Endothelial cell of umbilical vein (primary cell): Measurements from ENCODE around the gene LGALS4. TPM values are rescaled to one million over a fixed set of nuclear protein-coding genes. Genes with fewer than 3 reads are reported as not detected.

Experiments used
- BruUV-seq: library from RNA; stranded (reverse); fragments of 400-500 nt; replicated peaks from 2 replicates; lab custom pipeline; 2021; lab: Mats Ljungman, UMichigan
- CTCF ChIA-PET: fragments of 300-600, 350-600 bp; sonication (Branson Sonifier 250); formaldehyde crosslinking; loops from one replicate; lab custom pipeline; 2021; ENCODE audit warnings: antibody characterized with exemption, inconsistent platforms; lab: Charles Lee
- POLR2A ChIA-PET: fragments of 300-600, 350-600 bp; sonication (Branson Sonifier 250); formaldehyde crosslinking; loops from one replicate; lab custom pipeline; 2021; ENCODE audit warnings: antibody characterized with exemption, inconsistent platforms; lab: Charles Lee
- DNase-seq: peaks from one replicate; pipeline ENCODE4 v3.0.0-alpha.2; 2011; ENCODE audit warnings: low read depth, low spot score
- FAIRE-seq: peaks from 2 replicates; lab custom pipeline; 2011; peaks lifted over from hg19 to GRCh38; lab: Jason Lieb, UNC
- H2AFZ ChIP-seq: 2 replicates; pipeline ENCODE4 v1.6.0; 2012; ENCODE audit warnings: low read depth, low read length, control low read depth, inconsistent platforms
- H3K27ac ChIP-seq: 2 replicates; pipeline ENCODE4 v1.5.1; 2011; ENCODE audit warnings: low read depth, mild to moderate bottlenecking, control low read depth, low read length, moderate library complexity; ENCODE audit not compliant: insufficient read depth
- H3K27me3 ChIP-seq, 2 experiments: 2 replicates each; pipeline versions ENCODE4 v1.6.0 to v1.6.1; 2011; ENCODE audit warnings: low read length in 2 of 2, mixed read lengths in 1 of 2; ENCODE audit not compliant: control insufficient read depth in 2 of 2, insufficient read depth in 2 of 2
- H3K36me3 ChIP-seq, 2 experiments: 2 replicates in 1 of 2; 3 replicates in 1 of 2; pipeline ENCODE4 v1.5.1; 2011; ENCODE audit warnings: low read length in 2 of 2, mild to moderate bottlenecking in 1 of 2, moderate library complexity in 1 of 2; ENCODE audit not compliant: control insufficient read depth in 2 of 2, insufficient read depth in 2 of 2; ENCODE audit errors: extremely low read depth in 1 of 2
- H3K4me1 ChIP-seq: 3 replicates; pipeline ENCODE4 v1.5.1; 2011; ENCODE audit warnings: mild to moderate bottlenecking, low read length; ENCODE audit not compliant: control insufficient read depth, insufficient read depth; ENCODE audit errors: extremely low read depth
- H3K4me2 ChIP-seq: 2 replicates; pipeline ENCODE4 v1.6.1; 2011; ENCODE audit warnings: low read length, control low read depth, mixed read lengths; ENCODE audit not compliant: insufficient read depth
- H3K4me3 ChIP-seq, 3 experiments: fragments of 200-600 bp in 1 of 3; sonication (generic), shearing (Covaris generic) in 1 of 3; replicated peaks in 1 of 3; 2 replicates each; pipeline ENCODE4 v1.5.1; 2011 to 2016; ENCODE audit warnings: control low read depth in 3 of 3, low read length in 3 of 3, mild to moderate bottlenecking in 2 of 3, inconsistent platforms in 1 of 3, low read depth in 1 of 3, moderate library complexity in 1 of 3; ENCODE audit not compliant: insufficient read depth in 1 of 3
- H3K79me2 ChIP-seq: 2 replicates; pipeline ENCODE4 v1.6.0; 2012; ENCODE audit warnings: low read length, inconsistent platforms; ENCODE audit not compliant: control insufficient read depth, insufficient read depth
- H3K9ac ChIP-seq: replicated peaks from 2 replicates; pipeline ENCODE3; 2011; ENCODE audit warnings: low read length, control low read depth; ENCODE audit not compliant: insufficient read depth; ENCODE audit errors: extremely low read depth
- H3K9me1 ChIP-seq: replicated peaks from 3 replicates; pipeline ENCODE4 v1.6.0; 2011; ENCODE audit warnings: mild to moderate bottlenecking, low read length; ENCODE audit not compliant: control insufficient read depth, insufficient read depth; ENCODE audit errors: extremely low read depth
- H3K9me3 ChIP-seq: replicated peaks from 2 replicates; pipeline ENCODE4 v1.5.1; 2012; ENCODE audit warnings: low read length, inconsistent platforms; ENCODE audit not compliant: control insufficient read depth, insufficient read depth
- H4K20me1 ChIP-seq: replicated peaks from 2 replicates; pipeline ENCODE3; 2011; ENCODE audit warnings: mild to moderate bottlenecking, low read length; ENCODE audit not compliant: control insufficient read depth, insufficient read depth; ENCODE audit errors: extremely low read depth
- CTCF ChIP-seq, 2 donors: IDR thresholded peaks; 1 replicate in 1 of 2; 2 replicates in 1 of 2; pipeline ENCODE4 v1.5.1; 2011; ENCODE audit warnings: low read length in 2 of 2, mild to moderate bottlenecking in 2 of 2, moderate library complexity in 2 of 2, control low read depth in 1 of 2, inconsistent platforms in 1 of 2, low read depth in 1 of 2; ENCODE audit not compliant: insufficient read depth in 1 of 2; ENCODE audit errors: extremely low read depth in 1 of 2
- EZH2 ChIP-seq: IDR thresholded peaks from 2 replicates; pipeline ENCODE4 v1.6.1; 2012; ENCODE audit warnings: borderline replicate concordance, low read depth, mild to moderate bottlenecking, moderate library complexity, low read length, inconsistent platforms; ENCODE audit not compliant: severe bottlenecking
- FOS ChIP-seq: IDR thresholded peaks from 2 replicates; pipeline ENCODE4 v1.6.1; 2011; ENCODE audit warnings: mild to moderate bottlenecking, low read length, moderate library complexity, borderline replicate concordance; ENCODE audit not compliant: insufficient read depth
- GATA2 ChIP-seq: IDR thresholded peaks from 2 replicates; pipeline ENCODE4 v1.7.0; 2011; ENCODE audit warnings: low read depth, mild to moderate bottlenecking, moderate library complexity, mixed read lengths, low read length; ENCODE audit not compliant: insufficient read length, insufficient read depth
- JUN ChIP-seq: IDR thresholded peaks from 2 replicates; pipeline ENCODE4 v1.6.1; 2011; ENCODE audit warnings: borderline replicate concordance, low read depth; ENCODE audit not compliant: insufficient read length, insufficient read depth
- MAX ChIP-seq: IDR thresholded peaks from 2 replicates; pipeline ENCODE4 v1.6.1; 2011; ENCODE audit not compliant: insufficient read depth, insufficient read length
- MYC ChIP-seq: IDR thresholded peaks from one replicate; pipeline ENCODE4 v1.6.1; 2011; ENCODE audit warnings: mild to moderate bottlenecking, low read depth, low read length
- POLR2A ChIP-seq: IDR thresholded peaks from 2 replicates; pipeline ENCODE4 v1.6.1; 2012; ENCODE audit warnings: low read depth, mild to moderate bottlenecking, control low read depth, low read length
- POLR2AphosphoS5 ChIP-seq: IDR thresholded peaks from 2 replicates; pipeline ENCODE4 v1.6.1; 2012; ENCODE audit warnings: low read depth, mild to moderate bottlenecking, control low read depth, low read length, moderate library complexity; ENCODE audit not compliant: insufficient read depth
- dilution Hi-C: fragments of 300-500 bp; cut with MboI; formaldehyde crosslinking; loops from one replicate; pipeline ENCODE4 v1.15.0; 2019; ENCODE audit warnings: low sequenced_read_pairs; ENCODE audit not compliant: extremely low pct_ligation_motif_present
- intact Hi-C: fragments of 100-400 bp; cut with micrococcal nuclease; formaldehyde crosslinking; loops from one replicate; pipeline ENCODE4 v1.10.0; 2022
- polyA plus RNA-seq, 4 experiments: library from polyadenylated mRNA; depleted of rRNA in 3 of 4; stranded (reverse) in 3 of 4; unstranded in 1 of 4; fragments of >200 nt; gene quantifications; 2 replicates each; pipeline versions ENCODE4 v1.2.1 to v1.2.3, GENCODE V29; 2011 to 2012; ENCODE audit warnings: missing spikeins in 1 of 4
- total RNA-seq: library from RNA; stranded (reverse); gene quantifications from 2 replicates; pipeline ENCODE4 v1.2.3, GENCODE V29; 2021

LGALS4 gene
- total and polyA plus RNA-seq, 2 donors (not counting 3 experiments of a cell fraction or from before 2014, with no cell fraction given): 0.19 TPM; not detected in 1

GRCh38 chr19:38795549-38795948 is 17.2 kb downstream of the LGALS4 start:
- H3K27ac ChIP-seq: no peak overlapping the region
- no peaks in the 10 kb centered on the region for H3K9me1 ChIP-seq
- no peaks in the 10 kb centered on the region for H3K79me2 ChIP-seq
- intact Hi-C loops: no loop called here
- no peaks in the 10 kb centered on the region for H4K20me1 ChIP-seq
- peaks cover 9% of the 10 kb centered on the region for H3K4me1 ChIP-seq
- BruUV-seq: no TSS peak
- no peak overlapping the region for H3K4me3 ChIP-seq
- POLR2A ChIA-PET: no interaction called here
- no peak overlapping the region for H3K4me2 ChIP-seq
- DNase-seq: no peak
- H3K27me3 ChIP-seq: no peaks in the 10 kb centered on the region
- H3K9me3 ChIP-seq: no peaks in the 10 kb centered on the region
- H3K36me3 ChIP-seq: no peaks in the 10 kb centered on the region
- CTCF ChIA-PET: no interaction called here
- TF ChIP-seq CTCF (IDR thresholded peaks at IDR 0.05; ENCODE audit: extremely low read depth in 1 of 2, insufficient read depth in 1 of 2, low read depth in 1 of 2, low read length in 2 of 2) (no peak), POLR2A (no peak), GATA2 (no peak), EZH2 (no peak), MYC (no peak), FOS (no peak), POLR2AphosphoS5 (no peak), JUN (no peak), MAX (no peak)
- H3K9ac ChIP-seq: no peak overlapping the region
- FAIRE-seq: no peak
- dilution Hi-C loops: no loop called here
- H2AFZ ChIP-seq: no peak overlapping the region
